GM13977 (cell line): ENCODE results near the gene DPEP1.

ENCODE experiments used
- DNase-seq: peaks from one replicate; pipeline ENCODE4 v3.0.0; 2012; ENCODE audit warnings: low spot score
- in situ Hi-C: fragments of 300-500 bp; cut with MboI; formaldehyde crosslinking; loops from one replicate; pipeline ENCODE4 v1.12.0; 2022; ENCODE audit warnings: low sequenced_read_pairs, low pct_unique_long_range_greater_than_20kb, mixed read lengths, inconsistent platforms; ENCODE audit not compliant: unreplicated experiment
- TF ChIP-seq, protein P1 (sequence below): IDR thresholded peaks from 2 replicates; pipeline ENCODE4 v1.5.1; 2012; ENCODE audit warnings: mild to moderate bottlenecking, control low read depth; ENCODE audit not compliant: insufficient read depth; ENCODE audit errors: extremely low read depth, missing control alignments

DPEP1 gene

DNA sequence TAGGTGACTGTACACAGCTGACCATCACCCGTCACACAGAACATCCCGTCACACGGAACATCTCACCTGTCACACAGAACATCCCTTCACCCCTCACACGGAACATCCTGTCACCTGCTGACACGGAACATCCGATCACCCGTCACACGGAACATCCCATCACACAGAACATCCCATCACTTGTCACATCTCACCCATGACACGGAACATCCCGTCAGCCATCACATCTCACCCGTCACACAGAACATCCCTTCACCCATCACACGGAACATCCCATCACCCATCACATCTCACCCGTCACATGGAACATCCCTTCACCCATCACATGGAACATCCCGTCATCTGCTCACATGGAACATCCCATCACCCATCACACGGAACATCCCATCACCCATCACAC is 34.1 kb upstream of the DPEP1 start:
- no peak for DNase-seq
- TF ChIP-seq, protein P1, sequence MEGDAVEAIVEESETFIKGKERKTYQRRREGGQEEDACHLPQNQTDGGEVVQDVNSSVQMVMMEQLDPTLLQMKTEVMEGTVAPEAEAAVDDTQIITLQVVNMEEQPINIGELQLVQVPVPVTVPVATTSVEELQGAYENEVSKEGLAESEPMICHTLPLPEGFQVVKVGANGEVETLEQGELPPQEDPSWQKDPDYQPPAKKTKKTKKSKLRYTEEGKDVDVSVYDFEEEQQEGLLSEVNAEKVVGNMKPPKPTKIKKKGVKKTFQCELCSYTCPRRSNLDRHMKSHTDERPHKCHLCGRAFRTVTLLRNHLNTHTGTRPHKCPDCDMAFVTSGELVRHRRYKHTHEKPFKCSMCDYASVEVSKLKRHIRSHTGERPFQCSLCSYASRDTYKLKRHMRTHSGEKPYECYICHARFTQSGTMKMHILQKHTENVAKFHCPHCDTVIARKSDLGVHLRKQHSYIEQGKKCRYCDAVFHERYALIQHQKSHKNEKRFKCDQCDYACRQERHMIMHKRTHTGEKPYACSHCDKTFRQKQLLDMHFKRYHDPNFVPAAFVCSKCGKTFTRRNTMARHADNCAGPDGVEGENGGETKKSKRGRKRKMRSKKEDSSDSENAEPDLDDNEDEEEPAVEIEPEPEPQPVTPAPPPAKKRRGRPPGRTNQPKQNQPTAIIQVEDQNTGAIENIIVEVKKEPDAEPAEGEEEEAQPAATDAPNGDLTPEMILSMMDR: no peak
- in situ Hi-C loops: no loop called here

DNA sequence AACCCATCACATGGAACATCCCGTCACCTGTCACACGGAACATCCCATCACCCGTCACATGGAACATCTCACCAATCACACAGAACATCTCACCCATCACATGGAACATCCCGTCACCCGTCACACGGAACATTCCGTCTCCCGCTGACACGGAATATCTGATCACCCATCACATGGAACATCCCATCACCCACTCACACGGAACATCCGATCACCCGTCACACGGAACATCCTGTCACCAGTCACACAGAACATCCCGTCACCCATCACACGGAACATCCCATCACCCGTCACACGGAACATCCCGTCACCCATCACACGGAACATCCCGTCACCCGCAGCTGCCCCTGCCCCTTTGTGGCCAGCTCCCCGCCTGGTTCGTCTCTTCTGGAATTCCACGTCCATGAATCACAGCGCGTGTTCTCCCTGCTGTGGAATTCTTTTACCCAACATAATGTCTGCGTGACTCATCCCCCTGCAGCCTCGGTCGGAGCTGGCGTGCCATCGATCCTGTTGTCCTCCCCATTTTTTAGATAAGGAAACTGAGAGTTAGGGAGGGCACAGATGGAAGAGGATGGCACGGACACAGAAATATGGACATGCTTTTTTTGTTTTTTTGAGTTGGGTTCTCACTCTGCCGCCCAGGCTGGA is 32.3 kb upstream of the DPEP1 start:
- no peak for DNase-seq
- in situ Hi-C loops: no loop called here
- TF ChIP-seq, protein P1: no peak

DNA sequence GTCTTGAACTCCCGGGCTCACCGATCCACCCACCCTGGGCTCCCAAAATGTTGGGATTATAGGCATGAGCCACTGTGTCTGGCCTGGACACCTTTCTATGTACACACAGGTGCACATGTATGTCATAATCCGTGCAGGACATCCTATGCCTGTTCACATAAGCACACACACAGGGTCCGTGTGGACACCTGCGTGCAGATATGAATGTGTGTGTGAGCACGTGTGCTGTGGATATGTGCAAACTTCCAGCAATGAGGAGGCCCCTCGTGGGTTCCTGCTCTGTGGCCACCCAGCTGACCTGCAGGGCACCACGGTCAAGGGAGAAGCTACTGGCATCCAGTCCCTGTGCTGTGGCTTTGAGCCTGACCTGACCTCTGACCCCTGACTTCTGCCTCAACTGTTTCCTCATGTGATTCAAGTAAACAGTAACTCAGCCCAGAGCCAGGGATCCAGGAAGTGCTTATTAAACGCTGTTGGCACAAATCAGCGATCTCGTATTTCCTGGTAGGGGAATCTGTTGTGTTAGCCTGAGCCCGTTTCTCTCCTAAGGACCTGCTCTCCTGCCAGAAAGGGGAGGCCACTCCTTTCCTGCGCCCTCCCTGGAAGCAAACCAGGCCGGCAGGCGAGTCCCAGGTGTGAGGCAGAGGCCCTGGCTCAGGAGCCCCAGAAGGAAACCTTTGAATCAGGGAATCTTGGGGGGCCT is 31.4 kb upstream of the DPEP1 start:
- in situ Hi-C loops: no loop called here
- TF ChIP-seq, protein P1: no peak
- DNase-seq: no peak

DNA sequence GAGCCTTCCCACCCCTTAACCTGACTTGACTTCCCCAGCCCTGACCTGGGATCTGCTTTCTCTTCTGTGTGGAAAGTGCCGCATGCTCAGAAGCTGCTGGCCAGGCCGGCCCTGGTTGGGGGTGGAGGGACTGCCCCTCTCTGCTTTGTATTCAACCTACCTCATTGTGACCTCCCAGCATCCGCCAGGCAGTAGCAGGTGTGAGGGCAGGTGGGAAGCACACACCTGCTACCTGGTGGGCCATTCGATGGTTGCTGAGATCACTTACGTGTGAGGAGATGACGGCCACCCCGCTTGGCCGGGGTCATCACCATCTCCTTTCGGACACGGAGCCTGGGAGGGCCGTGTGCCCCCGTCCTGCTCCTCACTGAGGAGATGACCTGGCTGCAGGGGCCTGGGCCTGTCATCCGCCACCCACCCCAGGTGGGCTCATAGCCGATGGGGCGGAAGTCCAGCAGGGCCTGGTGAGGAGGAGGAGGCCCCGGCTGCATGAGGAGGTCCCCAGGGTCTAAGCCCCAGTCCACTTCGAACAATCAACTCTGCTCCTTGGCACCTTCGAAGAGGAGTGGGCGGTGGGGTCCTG is 30.7 kb upstream of the DPEP1 start:
- in situ Hi-C loops: no loop called here
- TF ChIP-seq, protein P1: no peak
- DNase-seq: no peak

DNA sequence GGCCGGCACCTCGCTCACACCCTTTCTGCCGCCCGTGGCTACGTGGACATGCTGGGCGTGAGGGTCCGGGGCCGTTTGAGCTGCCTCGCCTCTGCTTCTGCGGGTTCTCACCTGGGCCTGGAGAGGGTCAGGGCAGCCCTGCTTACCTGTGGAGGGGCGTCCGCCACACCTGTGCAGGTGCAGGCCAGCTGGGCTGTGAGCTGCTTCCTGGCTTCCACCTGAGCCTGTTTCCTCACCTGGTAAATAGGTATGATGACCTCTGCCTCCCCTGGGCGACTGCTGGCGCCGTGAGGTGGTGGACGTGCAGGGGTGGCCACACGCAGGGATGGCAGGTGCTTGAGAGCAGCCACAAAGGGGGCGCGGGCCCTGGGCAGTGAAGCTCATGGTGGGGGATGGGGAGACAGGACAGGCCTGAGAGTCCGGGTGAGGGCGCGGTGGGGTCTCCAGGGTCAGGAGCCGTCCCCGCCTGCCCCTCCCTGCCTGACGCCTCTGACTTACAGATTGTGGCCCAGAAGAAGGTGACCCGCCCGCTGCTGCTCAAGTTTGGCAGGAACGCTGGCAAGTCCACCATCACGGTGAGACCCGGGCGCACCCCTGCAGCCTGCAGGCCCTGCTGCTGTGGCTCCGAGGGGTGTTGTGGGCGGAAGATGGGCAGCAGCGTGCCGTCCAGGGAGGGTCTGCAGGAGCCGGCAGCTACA is 30.1 kb upstream of the DPEP1 start:
- TF ChIP-seq, protein P1: no peak

DNA sequence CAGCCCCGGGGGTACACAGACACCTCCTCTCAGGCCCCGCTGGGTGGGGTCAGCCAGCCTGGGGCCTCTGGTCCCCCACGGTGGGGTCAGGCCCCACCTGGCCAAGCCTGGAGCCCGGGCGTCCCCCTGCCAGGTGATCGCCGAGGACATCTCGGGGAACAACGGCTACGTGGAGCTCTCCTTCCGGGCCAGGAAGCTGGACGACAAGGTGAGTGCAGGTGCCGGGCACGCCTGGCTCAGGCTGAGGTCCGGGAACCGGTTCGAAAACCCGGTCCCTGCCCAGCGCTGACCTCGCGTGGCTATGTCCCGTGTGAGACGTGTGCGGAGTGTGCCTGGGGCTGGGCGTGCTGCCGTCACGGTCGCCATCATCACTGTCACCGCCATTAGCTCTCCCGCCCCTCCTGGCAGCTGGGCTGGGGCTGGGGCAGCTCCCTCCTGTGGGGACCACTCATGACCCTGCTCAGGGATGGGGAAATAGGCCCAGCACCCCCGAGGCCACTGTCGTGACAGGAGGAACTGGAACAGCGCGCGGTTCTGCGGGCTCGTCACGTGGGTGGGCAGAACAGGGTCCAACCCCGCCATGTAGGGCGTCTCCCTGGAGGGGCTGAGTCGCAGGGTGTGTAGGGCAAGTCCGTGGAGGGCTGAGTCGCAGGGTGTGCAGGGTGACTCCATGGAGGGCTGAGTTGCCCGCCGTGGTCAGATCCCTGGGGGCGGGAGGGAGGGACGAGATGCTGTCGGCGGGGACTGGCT is 29.4 kb upstream of the DPEP1 start:
- in situ Hi-C loops: no loop called here
- TF ChIP-seq, protein P1: no peak
- no peak for DNase-seq

More for the DNA sequence above, 30.1 kb upstream of the DPEP1 start:
- DNase-seq: no peak
- in situ Hi-C loops: no loop called here
